MM.1S (cell line): Measurements from ENCODE around the gene PAPLN.

Experiments used
- DNase-seq: peaks from one replicate; pipeline ENCODE4 v3.0.0-alpha.2; 2015
- H2AFZ ChIP-seq: fragments of 300-600 bp; sonication (generic); 2 replicates; pipeline ENCODE4 v1.6.0; 2016; ENCODE audit warnings: antibody characterized with exemption, low read length
- H3F3A ChIP-seq: fragments of 300-600 bp; sonication (generic); 2 replicates; pipeline ENCODE4 v1.6.1; 2016; ENCODE audit warnings: mild to moderate bottlenecking, antibody characterized with exemption, low read length, moderate library complexity, mixed read lengths; ENCODE audit not compliant: insufficient read depth
- H3K27ac ChIP-seq: fragments of 300-600 bp; sonication (generic); 2 replicates; pipeline ENCODE4 v1.5.1; 2016; ENCODE audit warnings: mild to moderate bottlenecking, low read length
- H3K27me3 ChIP-seq: fragments of 300-600 bp; sonication (generic); replicated peaks from 2 replicates; pipeline ENCODE4 v1.6.0; 2016; ENCODE audit warnings: low read length; ENCODE audit not compliant: insufficient read depth
- H3K36me3 ChIP-seq: fragments of 300-600 bp; sonication (generic); replicated peaks from 2 replicates; pipeline ENCODE4 v1.6.1; 2016; ENCODE audit warnings: mild to moderate bottlenecking, low read length, mixed read lengths; ENCODE audit not compliant: insufficient read depth
- H3K4me1 ChIP-seq: fragments of 300-600 bp; sonication (generic); 2 replicates; pipeline ENCODE4 v1.6.1; 2016; ENCODE audit warnings: low read length, mixed read lengths
- H3K4me2 ChIP-seq: fragments of 300-600 bp; sonication (generic); 2 replicates; pipeline ENCODE4 v1.6.0; 2016; ENCODE audit warnings: low read depth, low read length
- H3K4me3 ChIP-seq: fragments of 300-600 bp; sonication (generic); 2 replicates; pipeline ENCODE4 v1.5.1; 2016; ENCODE audit warnings: low read length, mixed read lengths
- H3K79me2 ChIP-seq: fragments of 300-600 bp; sonication (generic); 2 replicates; pipeline ENCODE4 v1.6.1; 2016; ENCODE audit warnings: mixed run types, low read length, mixed read lengths
- H3K9ac ChIP-seq: fragments of 300-600 bp; sonication (generic); 2 replicates; pipeline ENCODE4 v1.6.1; 2016; ENCODE audit warnings: low read length, mixed read lengths
- H3K9me2 ChIP-seq: fragments of 300-600 bp; sonication (generic); replicated peaks from 2 replicates; pipeline ENCODE4 v1.6.1; 2016; ENCODE audit warnings: mild to moderate bottlenecking, low read length, mixed read lengths; ENCODE audit not compliant: insufficient read depth
- H3K9me3 ChIP-seq: fragments of 300-600 bp; sonication (generic); replicated peaks from 2 replicates; pipeline ENCODE4 v1.6.1; 2016; ENCODE audit warnings: mild to moderate bottlenecking, low read length, mixed read lengths; ENCODE audit not compliant: insufficient read depth
- H4K20me1 ChIP-seq: fragments of 300-600 bp; sonication (generic); 2 replicates; pipeline ENCODE4 v1.6.1; 2016; ENCODE audit warnings: mild to moderate bottlenecking, low read length, moderate library complexity, mixed read lengths; ENCODE audit not compliant: insufficient read depth
- EZH2 ChIP-seq: fragments of 300-600 bp; sonication (generic); optimal IDR thresholded peaks from 2 replicates; pipeline ENCODE3; 2017; ENCODE audit warnings: low read depth, mild to moderate bottlenecking, antibody characterized with exemption, low read length, mixed read lengths
- EZH2phosphoT487 ChIP-seq: fragments of 300-600 bp; sonication (generic); IDR thresholded peaks from 2 replicates; pipeline ENCODE4 v1.6.1; 2018; ENCODE audit warnings: antibody characterized with exemption, low read length
- TF ChIP-seq, protein P1 (sequence below): fragments of 300-600 bp; sonication (generic); IDR thresholded peaks from 2 replicates; pipeline ENCODE4 v1.5.1; 2016; ENCODE audit warnings: antibody characterized with exemption, low read length, mixed read lengths

PAPLN gene

DNA sequence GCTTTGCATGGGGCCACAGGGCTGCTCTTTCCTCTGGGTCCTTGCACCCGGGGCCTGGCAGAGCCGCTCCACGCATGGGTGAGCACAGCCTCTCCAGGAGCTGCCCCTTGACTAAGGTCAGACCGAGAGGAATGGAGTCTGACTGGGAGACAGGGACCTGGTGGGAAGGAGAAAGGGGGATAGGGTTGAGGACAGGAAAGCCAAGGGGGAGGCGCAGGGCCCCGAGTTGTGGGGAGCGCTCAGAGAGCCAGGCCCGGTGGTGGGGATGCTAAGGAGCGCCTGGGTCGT is 16.0 kb downstream of the PAPLN start:
- Histone ChIP-seq H3K4me3 (no peak overlapping the region), H3K9me2 (no peaks in the 10 kb centered on the region), H3F3A (no peaks in the 10 kb centered on the region), H3K36me3 (no peaks in the 10 kb centered on the region), H3K79me2 (no peaks in the 10 kb centered on the region), H3K27ac (no peak overlapping the region), H2AFZ (no peak overlapping the region), H4K20me1 (no peaks in the 10 kb centered on the region), H3K9ac (no peak overlapping the region), H3K4me2 (no peak overlapping the region), H3K4me1 (no peaks in the 10 kb centered on the region), H3K9me3 (no peaks in the 10 kb centered on the region), H3K27me3 (no peaks in the 10 kb centered on the region)
- no peak for DNase-seq
- no peak for TF ChIP-seq EZH2phosphoT487

DNA sequence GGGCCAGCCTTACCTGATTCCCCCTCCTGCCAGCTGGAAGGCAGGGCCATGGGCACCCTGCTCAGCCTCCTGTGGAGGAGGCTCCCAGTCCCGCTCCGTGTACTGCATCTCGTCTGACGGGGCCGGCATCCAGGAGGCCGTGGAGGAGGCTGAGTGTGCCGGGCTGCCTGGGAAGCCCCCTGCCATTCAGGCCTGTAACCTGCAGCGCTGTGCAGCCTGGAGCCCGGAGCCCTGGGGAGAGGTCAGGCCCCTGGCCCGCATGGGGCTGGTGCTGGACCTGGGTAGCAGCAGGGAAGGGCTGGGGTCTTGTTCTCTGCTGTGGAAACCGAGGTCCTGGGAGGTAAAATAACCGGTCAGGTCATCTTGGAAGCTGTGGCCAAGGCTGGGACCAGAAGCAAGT is 16.4 kb downstream of the PAPLN start:
- Histone ChIP-seq H3K79me2 (no peaks in the 10 kb centered on the region), H2AFZ (no peak overlapping the region), H3F3A (no peaks in the 10 kb centered on the region), H3K9me2 (no peaks in the 10 kb centered on the region), H3K27ac (no peak overlapping the region), H3K4me2 (no peak overlapping the region), H3K36me3 (no peaks in the 10 kb centered on the region), H3K4me1 (no peaks in the 10 kb centered on the region), H4K20me1 (no peaks in the 10 kb centered on the region), H3K4me3 (no peak overlapping the region), H3K27me3 (no peaks in the 10 kb centered on the region), H3K9ac (no peak overlapping the region), H3K9me3 (no peaks in the 10 kb centered on the region)
- no peak for TF ChIP-seq EZH2phosphoT487
- no peak for DNase-seq

DNA sequence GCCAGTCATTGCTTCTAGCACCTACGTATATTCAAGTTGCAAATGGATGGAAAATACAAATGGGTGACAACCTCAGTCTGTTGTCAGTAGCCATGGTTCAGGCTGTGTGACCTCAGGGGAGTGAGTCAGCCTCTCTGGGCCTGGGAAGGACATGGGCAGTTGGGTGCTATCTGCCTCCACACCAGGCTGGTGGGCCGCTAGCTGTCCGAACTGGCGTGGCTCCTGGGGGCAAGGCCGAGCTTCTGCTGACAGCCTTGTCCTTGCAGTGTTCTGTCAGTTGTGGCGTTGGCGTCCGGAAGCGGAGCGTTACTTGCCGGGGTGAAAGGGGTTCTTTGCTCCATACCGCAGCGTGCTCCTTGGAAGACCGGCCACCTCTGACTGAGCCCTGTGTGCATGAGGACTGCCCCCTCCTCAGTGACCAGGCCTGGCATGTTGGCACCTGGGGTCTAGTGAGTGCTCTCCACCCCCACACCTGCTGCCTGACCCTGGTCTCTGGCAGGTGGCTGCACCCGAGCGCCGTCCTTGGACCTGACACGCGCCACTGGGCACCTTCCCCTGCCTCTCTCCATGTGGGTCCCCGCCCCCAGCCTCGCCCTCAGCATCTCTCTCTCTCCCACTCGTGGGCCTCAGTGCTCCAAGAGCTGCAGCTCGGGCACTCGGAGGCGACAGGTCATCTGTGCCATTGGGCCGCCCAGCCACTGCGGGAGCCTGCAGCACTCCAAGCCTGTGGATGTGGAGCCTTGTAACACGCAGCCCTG is 17.1 kb downstream of the PAPLN start:
- H3K9me2 ChIP-seq: no peaks in the 10 kb centered on the region
- H3K9ac ChIP-seq: no peak overlapping the region
- no peak overlapping the region for H2AFZ ChIP-seq

DNA sequence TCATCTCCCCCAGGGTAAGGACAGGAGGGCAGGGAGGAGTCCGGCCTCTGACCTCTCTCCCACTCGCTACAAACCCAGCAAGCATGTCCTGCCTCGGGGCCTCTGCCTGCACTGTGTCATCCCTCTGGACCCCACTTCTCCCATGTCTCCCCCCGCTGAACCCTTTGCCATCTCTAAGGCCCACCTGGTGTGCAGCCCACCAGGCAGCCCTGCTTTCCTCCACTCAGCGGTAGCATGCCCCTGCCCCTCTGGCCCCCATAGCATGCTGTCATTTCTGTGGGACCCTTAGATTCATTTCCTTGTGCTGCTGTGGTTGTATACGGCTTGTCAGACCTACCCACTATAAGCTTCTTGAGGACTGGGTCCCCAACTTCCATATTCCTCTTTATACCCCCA is 17.7 kb downstream of the PAPLN start:
- Histone ChIP-seq H3K9ac (no peak overlapping the region), H3F3A (no peaks in the 10 kb centered on the region), H4K20me1 (no peaks in the 10 kb centered on the region), H3K4me1 (no peaks in the 10 kb centered on the region), H3K9me2 (no peaks in the 10 kb centered on the region), H3K9me3 (no peaks in the 10 kb centered on the region), H3K36me3 (no peaks in the 10 kb centered on the region), H2AFZ (no peak overlapping the region), H3K27ac (no peak overlapping the region), H3K79me2 (no peaks in the 10 kb centered on the region), H3K4me3 (no peak overlapping the region), H3K4me2 (no peak overlapping the region), H3K27me3 (no peaks in the 10 kb centered on the region)
- no peak for DNase-seq
- no peak for TF ChIP-seq EZH2
- TF ChIP-seq EZH2phosphoT487: no peak
- TF ChIP-seq, protein P1, sequence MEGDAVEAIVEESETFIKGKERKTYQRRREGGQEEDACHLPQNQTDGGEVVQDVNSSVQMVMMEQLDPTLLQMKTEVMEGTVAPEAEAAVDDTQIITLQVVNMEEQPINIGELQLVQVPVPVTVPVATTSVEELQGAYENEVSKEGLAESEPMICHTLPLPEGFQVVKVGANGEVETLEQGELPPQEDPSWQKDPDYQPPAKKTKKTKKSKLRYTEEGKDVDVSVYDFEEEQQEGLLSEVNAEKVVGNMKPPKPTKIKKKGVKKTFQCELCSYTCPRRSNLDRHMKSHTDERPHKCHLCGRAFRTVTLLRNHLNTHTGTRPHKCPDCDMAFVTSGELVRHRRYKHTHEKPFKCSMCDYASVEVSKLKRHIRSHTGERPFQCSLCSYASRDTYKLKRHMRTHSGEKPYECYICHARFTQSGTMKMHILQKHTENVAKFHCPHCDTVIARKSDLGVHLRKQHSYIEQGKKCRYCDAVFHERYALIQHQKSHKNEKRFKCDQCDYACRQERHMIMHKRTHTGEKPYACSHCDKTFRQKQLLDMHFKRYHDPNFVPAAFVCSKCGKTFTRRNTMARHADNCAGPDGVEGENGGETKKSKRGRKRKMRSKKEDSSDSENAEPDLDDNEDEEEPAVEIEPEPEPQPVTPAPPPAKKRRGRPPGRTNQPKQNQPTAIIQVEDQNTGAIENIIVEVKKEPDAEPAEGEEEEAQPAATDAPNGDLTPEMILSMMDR: no peak

More for the DNA sequence above, 17.1 kb downstream of the PAPLN start:
- TF ChIP-seq EZH2phosphoT487 (no peak), EZH2 (no peak)
- TF ChIP-seq, protein P1: no peak
- Histone ChIP-seq H3K4me1 (no peaks in the 10 kb centered on the region), H4K20me1 (no peaks in the 10 kb centered on the region), H3K9me3 (no peaks in the 10 kb centered on the region), H3K79me2 (no peaks in the 10 kb centered on the region), H3F3A (no peaks in the 10 kb centered on the region), H3K27me3 (no peaks in the 10 kb centered on the region), H3K4me3 (no peak overlapping the region), H3K4me2 (no peak overlapping the region), H3K27ac (no peak overlapping the region), H3K36me3 (no peaks in the 10 kb centered on the region)
- DNase-seq: no peak
